Rectal smooth muscle tissue (tissue), 1 donor: ENCODE results near the gene NSFL1C.
A peak's percentile ranks its signal among the peaks of the same experiment; 100 is the strongest.

Source experiments
- H3K27ac ChIP-seq: one replicate; pipeline ENCODE4 v1.7.0; 2013; ENCODE audit warnings: low read depth, low read length, inconsistent platforms
- H3K27me3 ChIP-seq: one replicate; pipeline ENCODE4 v1.7.0; 2013; ENCODE audit warnings: low read length; ENCODE audit not compliant: control insufficient read depth, insufficient read depth
- H3K36me3 ChIP-seq: one replicate; pipeline ENCODE4 v1.7.0; 2013; ENCODE audit warnings: low read length; ENCODE audit not compliant: control insufficient read depth, insufficient read depth
- H3K4me1 ChIP-seq: one replicate; pipeline ENCODE4 v1.7.0; 2013; ENCODE audit warnings: low read length; ENCODE audit not compliant: control insufficient read depth, insufficient read depth
- H3K4me3 ChIP-seq: one replicate; pipeline ENCODE4 v1.7.0; 2013; ENCODE audit warnings: low read length
- H3K9ac ChIP-seq: one replicate; pipeline ENCODE4 v1.7.0; 2013; ENCODE audit warnings: low read length

NSFL1C gene

DNA sequence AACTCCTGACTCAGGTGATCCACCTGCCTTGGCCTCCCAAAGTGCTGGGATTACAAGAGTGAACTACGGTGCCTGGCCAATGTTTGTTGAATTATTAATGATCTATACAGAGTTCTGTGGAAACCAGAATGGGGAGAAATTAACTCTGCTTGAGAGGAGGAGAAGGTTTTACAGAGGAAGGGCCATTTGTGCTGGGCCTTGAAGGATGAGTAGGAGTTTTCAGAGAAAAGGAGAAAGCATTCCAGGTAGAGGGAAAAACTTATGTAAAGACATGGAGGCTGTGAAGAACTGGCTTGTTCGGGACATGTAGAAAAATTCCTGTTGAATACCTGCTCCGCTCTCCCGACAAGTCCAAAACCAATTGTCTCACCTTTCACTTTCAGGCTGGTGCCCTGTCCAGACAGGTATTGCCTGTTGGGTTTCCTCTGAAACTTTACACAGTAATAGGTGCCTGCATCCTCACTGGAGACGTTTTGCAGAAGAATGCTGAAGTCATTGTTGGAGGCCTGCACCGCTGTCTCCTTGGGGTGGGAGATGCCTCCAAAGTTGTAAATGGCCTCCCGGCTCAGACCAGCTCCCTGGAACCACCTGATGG is 11.3 kb upstream of the NSFL1C start:
- H3K27ac ChIP-seq: no peak overlapping the region
- H3K36me3 ChIP-seq: no peaks in the 10 kb centered on the region
- H3K27me3 ChIP-seq: no peaks in the 10 kb centered on the region
- H3K4me3 ChIP-seq: no peak overlapping the region
- H3K9ac ChIP-seq: no peak overlapping the region
- H3K4me1 ChIP-seq: no peaks in the 10 kb centered on the region

DNA sequence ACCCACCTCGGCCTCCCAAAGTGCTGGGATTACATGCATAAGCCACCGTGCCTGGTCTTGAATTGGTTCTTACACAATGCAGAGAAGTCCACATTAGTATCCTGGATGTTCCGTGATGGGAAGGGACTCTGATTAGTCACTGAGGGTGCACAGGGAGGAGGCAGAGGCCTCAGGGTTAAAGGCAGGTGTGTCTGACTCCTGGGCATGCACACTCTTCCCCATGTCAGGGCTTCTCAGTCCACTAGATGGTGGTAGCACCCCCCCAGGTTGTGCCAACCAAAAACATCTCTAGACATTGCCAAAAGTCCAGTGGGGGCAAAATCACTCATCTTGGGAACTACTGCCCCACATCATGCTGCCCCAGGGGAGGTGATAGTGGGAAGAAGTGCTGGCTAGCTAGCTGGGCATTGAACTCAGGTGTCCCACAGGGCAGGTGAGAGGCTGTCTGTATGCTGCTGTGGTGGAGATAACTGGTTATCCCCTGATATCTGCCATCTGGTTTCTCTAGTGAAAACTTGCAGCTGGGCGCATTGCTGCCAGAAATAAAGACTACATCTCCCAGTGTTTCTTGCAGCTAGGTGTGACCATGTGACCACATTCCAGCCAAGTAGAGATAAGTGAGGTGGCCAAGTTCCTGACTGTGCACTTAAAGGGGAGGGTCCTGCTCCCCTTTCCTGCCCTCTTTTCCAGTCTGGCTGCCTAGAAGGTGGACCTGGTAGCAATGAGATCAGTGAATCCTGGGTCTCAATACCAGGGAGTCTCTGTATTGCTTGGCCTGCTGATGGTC is 8.4 kb upstream of the NSFL1C start:
- no peak overlapping the region for H3K4me3 ChIP-seq
- H3K4me1 ChIP-seq: no peaks in the 10 kb centered on the region
- no peak overlapping the region for H3K9ac ChIP-seq
- no peaks in the 10 kb centered on the region for H3K27me3 ChIP-seq
- no peak overlapping the region for H3K27ac ChIP-seq
- no peaks in the 10 kb centered on the region for H3K36me3 ChIP-seq

DNA sequence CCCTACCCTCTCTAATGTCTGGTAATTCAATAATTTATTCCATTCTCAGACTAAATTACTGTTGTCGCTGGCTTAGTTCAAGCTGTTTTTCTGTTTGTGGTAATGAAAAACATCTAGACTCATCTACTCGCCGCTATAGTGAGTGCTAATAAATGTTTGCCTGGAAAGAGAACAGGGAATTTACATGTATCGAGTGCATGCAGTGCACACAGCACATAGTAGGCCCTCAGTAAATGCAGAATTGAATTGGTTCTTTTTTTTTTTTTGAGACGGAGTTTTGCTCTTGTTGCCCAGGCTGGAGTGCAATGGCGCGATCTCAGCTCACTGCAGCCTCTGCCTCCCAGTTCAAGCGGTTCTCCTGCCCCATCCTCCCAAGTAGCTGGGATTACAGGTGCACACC is 7.7 kb upstream of the NSFL1C start:
- Histone ChIP-seq H3K9ac (no peak overlapping the region), H3K27me3 (no peaks in the 10 kb centered on the region), H3K36me3 (no peaks in the 10 kb centered on the region), H3K4me1 (no peaks in the 10 kb centered on the region), H3K4me3 (no peak overlapping the region), H3K27ac (no peak overlapping the region)

DNA sequence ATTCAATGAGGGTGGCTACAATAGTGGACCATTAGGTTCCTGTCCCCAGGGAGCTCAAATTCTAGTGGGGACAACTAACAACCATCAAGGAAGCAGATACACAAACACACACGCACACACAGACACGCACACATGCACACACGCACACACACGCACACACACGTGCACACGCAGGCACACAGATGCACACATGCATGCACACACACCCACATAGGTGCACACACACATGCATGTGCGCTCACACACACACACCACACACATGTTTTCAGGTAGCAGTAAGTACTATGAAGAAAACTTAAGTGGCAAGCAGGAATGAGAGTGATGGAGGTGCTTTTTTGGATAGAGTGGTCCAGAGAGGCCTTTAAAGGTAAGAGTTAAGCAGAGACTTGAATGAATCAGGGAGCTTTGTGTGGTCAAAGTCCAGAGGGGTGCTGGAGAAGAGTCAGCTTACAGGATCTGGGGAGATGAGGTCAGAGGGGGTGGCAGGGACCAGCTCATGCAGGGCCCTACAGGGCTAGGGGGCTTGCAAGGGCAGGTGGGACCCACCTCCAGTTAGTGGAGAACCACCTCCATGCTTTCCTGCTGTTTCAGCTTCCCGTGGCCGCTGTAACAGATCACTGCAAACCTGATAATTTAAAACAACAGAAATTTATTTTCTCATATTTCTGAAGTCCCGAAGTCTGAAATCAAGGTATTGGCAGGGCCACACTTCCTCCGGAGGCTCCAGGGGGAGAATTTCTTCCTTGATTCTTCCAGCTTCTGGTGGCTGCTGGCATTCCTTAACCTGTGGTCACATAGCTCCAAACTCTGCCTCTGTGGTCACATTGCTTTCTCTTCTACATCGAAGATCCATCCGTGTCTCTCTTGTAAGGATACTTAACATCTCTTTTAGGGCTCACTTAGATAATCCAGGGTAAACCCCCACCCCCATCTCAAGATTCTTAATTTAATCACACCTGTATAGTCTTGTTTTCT is 6.9 kb upstream of the NSFL1C start:
- Histone ChIP-seq H3K9ac (no peak overlapping the region), H3K4me1 (no peaks in the 10 kb centered on the region), H3K4me3 (no peak overlapping the region), H3K36me3 (no peaks in the 10 kb centered on the region), H3K27me3 (no peaks in the 10 kb centered on the region), H3K27ac (no peak overlapping the region)

DNA sequence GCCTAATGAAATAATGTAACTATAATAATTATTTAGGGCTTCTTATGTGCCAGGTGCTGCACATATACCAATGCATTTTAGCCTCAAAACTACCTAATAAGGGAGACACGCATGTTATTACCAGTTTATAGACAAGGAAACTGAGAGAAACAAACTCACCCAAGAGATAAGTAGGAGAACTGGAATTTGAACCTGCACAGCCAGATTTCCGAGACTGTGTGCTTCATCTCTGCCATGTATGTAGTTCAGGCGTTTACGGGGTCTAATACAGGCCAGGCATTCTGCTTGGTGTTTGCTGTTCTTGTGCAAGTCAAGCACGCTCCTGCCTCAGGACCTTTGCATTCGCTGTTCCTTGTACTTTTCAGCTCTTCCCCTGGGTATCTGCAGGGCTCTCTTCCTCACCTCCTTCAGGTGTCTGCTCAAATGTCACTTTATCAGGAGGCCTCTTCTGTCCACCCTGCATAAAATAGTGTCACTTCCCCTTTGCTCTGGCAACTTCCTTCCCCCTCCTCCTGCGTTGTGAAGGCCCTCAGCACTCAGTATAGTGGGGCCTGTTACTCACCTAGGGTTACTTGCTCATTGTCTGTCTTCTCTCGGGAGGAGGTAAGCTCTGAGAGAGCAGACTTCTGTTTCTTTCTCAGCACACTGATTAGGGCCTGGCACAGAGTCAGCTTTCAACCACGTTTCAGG is 6.1 kb upstream of the NSFL1C start:
- no peak overlapping the region for H3K9ac ChIP-seq
- no peaks in the 10 kb centered on the region for H3K27me3 ChIP-seq
- H3K4me3 ChIP-seq: no peak overlapping the region
- H3K4me1 ChIP-seq: no peaks in the 10 kb centered on the region
- no peaks in the 10 kb centered on the region for H3K36me3 ChIP-seq
- no peak overlapping the region for H3K27ac ChIP-seq

DNA sequence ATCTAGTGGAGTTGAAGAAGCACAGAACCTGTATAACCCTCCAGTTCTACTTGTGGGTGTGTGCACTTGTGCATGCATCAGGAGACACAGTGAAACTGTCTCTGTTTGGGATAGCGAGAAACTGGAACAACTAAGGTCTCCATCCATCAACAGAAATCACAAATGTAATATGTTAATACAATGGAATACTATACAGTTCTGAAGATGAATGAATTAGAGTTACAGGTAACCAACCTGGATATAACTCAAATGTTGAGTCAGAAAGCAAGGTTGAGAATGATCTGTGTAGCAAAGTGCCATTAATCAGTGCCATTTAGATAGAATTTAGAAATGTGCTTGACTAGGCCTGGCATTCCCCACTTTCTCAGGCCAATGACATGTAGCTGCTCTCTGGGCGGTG is 4.6 kb upstream of the NSFL1C start:
- Histone ChIP-seq H3K9ac (no peak overlapping the region), H3K27ac (no peak overlapping the region), H3K4me3 (no peak overlapping the region), H3K4me1 (no peaks in the 10 kb centered on the region), H3K36me3 (no peaks in the 10 kb centered on the region), H3K27me3 (no peaks in the 10 kb centered on the region)

DNA sequence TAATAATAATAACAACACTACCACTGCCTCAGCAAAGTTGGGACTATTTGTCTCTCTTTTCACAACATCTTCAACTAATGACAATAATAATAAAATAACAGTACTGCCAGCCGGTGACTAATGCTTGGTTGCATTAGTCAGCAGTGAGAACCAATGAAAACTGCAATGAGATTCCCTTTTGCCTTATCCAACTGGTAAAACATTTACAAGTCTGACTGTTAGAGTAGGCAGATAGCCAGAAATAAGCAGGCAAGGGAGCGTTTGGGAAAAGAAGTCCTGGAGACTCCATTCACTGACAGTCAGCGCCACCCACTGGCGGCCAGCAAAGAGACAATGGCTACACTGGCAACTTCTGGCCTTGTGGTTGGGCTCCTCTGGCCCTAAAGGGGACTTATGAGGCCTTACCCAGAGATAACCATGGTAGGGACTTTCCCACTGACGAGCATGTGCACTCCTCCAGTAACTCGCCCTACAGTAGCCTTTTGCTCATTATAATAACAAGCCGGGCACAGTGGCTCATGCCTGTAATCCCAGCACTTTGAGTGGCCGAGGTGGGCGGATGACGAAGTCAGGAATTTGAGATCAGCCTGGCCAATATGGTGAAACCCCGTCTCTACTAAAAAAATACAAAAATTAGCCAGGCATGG is 3.4 kb upstream of the NSFL1C start:
- H3K4me3 ChIP-seq: no peak overlapping the region
- no peak overlapping the region for H3K27ac ChIP-seq
- no peaks in the 10 kb centered on the region for H3K36me3 ChIP-seq
- H3K9ac ChIP-seq: no peak overlapping the region
- peaks cover 10% of the 10 kb centered on the region for H3K4me1 ChIP-seq
- H3K27me3 ChIP-seq: no peaks in the 10 kb centered on the region

DNA sequence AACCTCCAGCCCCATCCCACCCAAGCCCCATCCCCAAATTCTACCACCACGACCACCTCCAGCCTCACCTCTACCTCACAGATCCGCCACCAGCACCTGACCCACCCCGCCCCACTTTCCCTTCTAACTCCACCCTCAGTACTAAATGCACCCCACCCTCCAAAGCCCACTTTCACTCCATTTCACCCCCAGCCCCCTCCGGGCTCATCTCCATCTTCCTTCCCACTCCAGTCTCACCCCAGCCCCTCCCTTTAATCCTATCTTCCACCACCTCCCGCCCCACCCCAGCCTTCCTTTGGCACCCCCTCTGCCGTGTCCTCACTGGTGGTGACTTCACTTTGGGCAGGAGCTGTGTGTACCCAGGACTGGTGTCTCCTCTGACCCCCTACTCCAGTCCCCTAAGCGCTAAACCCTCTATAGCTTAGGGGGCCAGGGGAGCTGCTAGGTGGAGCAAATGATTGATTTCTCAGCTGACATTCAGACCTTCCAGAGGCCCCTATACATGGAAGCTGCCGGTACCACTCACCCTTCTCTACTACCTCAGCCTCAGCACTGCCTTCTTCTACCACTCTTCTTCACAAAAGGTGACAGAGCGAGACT is 2.8 kb upstream of the NSFL1C start:
- Histone ChIP-seq H3K27me3 (no peaks in the 10 kb centered on the region), H3K4me3 (no peak overlapping the region), H3K9ac (no peak overlapping the region), H3K36me3 (no peaks in the 10 kb centered on the region), H3K4me1 (peaks cover 11% of the 10 kb centered on the region), H3K27ac (no peak overlapping the region)

DNA sequence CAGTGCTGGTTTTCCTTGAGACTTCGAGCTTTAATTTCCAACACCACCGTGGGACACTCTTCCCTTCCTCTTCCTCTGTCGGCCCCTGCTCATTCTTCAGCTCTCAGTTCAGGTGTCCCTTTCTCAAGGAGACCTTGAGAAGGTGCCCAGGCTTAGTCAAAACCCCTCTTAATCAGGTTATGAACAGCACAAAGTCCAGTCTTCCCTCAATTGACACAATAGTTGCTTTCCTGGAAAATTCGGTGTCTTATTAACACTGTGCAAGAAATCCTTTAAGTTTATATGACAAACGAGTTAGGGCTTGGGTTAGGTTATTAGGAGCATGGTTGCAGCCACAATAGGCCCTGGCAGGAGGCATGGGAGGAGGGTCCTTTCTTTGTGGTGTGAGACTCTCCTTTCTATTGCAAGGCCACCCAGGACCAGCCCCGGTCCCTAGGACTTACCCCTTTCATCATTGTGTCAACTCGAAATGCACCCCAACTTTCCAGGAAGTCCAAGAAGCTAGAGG is 1.5 kb upstream of the NSFL1C start:
- H3K9ac ChIP-seq: no peak overlapping the region
- H3K4me3 ChIP-seq: no peak overlapping the region
- peaks cover 1% of the 10 kb centered on the region for H3K36me3 ChIP-seq
- peaks cover 11% of the 10 kb centered on the region for H3K4me1 ChIP-seq
- no peaks in the 10 kb centered on the region for H3K27me3 ChIP-seq
- H3K27ac ChIP-seq: no peak overlapping the region

DNA sequence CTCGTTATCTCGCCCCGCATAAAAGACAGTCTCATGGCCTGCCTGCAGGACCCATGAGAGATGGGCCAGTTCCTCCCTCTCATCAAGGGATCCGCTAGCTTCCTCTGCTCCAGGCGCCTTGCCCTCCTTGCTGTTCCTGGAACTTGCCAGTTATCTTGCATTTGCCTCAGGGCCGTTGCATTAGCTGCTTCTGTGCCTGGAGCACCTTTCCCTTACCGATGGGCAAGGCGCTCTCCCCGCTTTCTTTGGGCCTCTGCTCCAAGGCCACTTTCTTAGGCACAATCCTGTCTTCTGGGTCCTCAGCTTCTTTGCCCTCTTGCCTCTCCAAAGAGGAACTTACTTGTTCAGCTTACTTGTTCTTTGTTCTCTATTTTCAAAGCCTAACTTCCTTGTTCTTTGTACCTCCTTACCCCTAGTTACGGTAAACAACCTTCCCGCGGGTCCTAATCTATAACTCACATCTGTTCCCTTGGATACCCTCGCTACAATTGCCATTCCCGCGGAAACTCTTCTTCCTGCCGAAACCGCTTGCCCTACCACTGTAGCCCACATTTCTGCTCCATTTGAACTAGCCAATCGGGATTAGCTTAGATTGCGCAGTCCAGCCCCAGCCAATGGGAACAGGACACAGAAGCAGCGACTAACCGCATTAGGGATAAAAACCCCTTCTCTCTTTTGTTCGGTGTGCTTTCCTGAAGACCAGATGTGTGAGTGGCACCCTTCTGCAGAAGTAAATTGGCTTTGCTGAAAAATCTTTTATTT is 887 bp upstream of the NSFL1C start:
- Histone ChIP-seq H3K4me1 (peaks cover 11% of the 10 kb centered on the region), H3K36me3 (peaks cover 2% of the 10 kb centered on the region), H3K9ac (no peak overlapping the region), H3K27me3 (no peaks in the 10 kb centered on the region), H3K4me3 (peak overlapping the region; percentile 66), H3K27ac (no peak overlapping the region)

DNA sequence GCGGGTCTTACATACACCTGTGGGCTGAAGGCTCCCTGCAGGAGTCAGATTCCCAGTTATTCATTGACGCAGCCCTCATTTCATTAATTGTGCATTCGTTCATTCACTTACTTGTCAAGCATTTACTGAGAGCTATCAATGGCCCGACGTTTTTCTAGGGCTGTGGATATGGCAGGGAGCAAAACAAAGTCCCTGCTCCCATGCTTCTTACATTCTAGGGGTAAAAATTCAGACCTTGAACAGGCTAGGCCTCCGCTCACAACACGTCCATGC is 369 bp upstream of the NSFL1C start:
- peaks cover 2% of the 10 kb centered on the region for H3K36me3 ChIP-seq
- H3K27ac ChIP-seq: no peak overlapping the region
- H3K9ac ChIP-seq: no peak overlapping the region
- H3K27me3 ChIP-seq: no peaks in the 10 kb centered on the region
- peak overlapping the region; percentile 66 for H3K4me3 ChIP-seq
- H3K4me1 ChIP-seq: peaks cover 11% of the 10 kb centered on the region
